ENCODE data around the gene CREBBP.

The CREBBP gene

DNA sequence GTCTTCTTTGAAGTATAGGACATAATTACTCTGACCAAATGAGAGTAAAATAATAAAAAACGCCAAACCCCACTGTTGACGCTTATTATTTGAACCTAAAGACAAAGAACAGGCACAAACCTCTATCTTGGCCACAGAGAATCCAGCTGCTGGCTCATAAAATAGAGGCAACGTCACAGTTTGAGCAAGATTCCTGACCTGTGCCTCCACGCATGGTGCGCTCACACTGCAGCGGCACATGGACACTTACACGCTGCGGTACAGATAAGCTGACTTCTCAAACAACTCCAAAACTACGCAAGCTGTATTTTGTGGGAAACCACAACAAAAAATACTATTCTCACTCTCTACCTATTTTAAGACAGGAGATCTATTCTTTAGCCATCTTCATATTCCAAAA, 124.4 kb downstream of the CREBBP start:
- no CpG with 5 or more reads among the region's 9 CpGs for WGBS (ENCODE audit: extremely low coverage, insufficient coverage, insufficient read length)
- H3K36me3 ChIP-seq (ENCODE audit: control insufficient read depth in 1 of 2, insufficient read depth in 2 of 2, low read length in 2 of 2), result peaks cover 34 to 49% of the 10 kb centered on the region in 2 experiments
- H3K9me3 ChIP-seq (ENCODE audit: insufficient read depth, low read depth, low read length), result no peaks in the 10 kb centered on the region
- no peak overlapping the region for H4K12ac ChIP-seq (ENCODE audit: low read depth, low read length)
- H3K4me3 ChIP-seq (ENCODE audit: low read depth, low read length), result no peak overlapping the region
- no peak overlapping the region for H2BK5ac ChIP-seq (ENCODE audit: low read depth, low read length, poor library complexity)
- no peak overlapping the region for H3K9ac ChIP-seq (ENCODE audit: low read length)
- H3K4me2 ChIP-seq (ENCODE audit: low read length), result no peak overlapping the region
- H2AFZ ChIP-seq (ENCODE audit: insufficient read depth, low read length, poor library complexity), result no peak overlapping the region
- H3K79me2 ChIP-seq (ENCODE audit: control insufficient read depth, insufficient read depth, low read length, poor library complexity), result no peaks in the 10 kb centered on the region
- no peaks in the 10 kb centered on the region for H3K79me1 ChIP-seq (ENCODE audit: low read length)
- H4K8ac ChIP-seq (ENCODE audit: low read depth, low read length), result no peak overlapping the region
- no peak overlapping the region for H3K18ac ChIP-seq (ENCODE audit: low read length)
- no peaks in the 10 kb centered on the region for H3K27me3 ChIP-seq (ENCODE audit: insufficient read depth, low read length)
- H2BK12ac ChIP-seq (ENCODE audit: low read length), result no peak overlapping the region
- H3K4ac ChIP-seq (ENCODE audit: low read depth, low read length), result no peak overlapping the region
- H3K4me1 ChIP-seq (ENCODE audit: control insufficient read depth in 1 of 2, insufficient read depth in 2 of 2, low read length in 2 of 2), result no peaks in the 10 kb centered on the region
- no peak for DNase-seq
- no peak overlapping the region for H3K27ac ChIP-seq (ENCODE audit: low read depth, low read length)
- no peak overlapping the region for H2AK5ac ChIP-seq (ENCODE audit: low read length)
- H3K23ac ChIP-seq (ENCODE audit: low read length), result no peak overlapping the region
- H4K91ac ChIP-seq (ENCODE audit: low read depth, low read length), result no peak overlapping the region
- H3K14ac ChIP-seq (ENCODE audit: low read length), result no peak overlapping the region
- H2BK120ac ChIP-seq (ENCODE audit: insufficient read depth, low read length, poor library complexity), result no peak overlapping the region

DNA sequence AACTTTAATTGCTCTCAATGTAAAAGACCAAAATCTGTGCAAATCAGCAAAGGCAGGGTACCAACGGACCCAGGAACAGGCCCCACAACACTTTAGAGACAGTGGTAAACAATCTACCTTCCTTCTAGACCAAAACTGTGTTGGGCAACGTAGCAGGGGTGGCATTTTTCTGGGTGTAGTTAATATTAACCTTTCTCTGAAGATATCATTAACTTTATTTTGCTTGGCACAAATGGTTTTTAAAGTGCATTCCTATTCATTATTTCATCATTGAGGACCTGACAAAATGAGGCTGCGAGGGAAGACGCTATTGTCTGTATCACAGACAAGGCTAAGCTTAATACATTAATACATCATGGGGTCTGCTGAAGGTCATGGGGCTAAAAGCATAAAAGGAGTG, 125.3 kb downstream of the CREBBP start:
- Histone ChIP-seq H3K23ac (ENCODE audit: low read length) (no peak overlapping the region), H4K8ac (ENCODE audit: low read depth, low read length) (no peak overlapping the region), H3K4ac (ENCODE audit: low read depth, low read length) (no peak overlapping the region), H3K4me1 (ENCODE audit: control insufficient read depth in 1 of 2, insufficient read depth in 2 of 2, low read length in 2 of 2) (no peaks in the 10 kb centered on the region), H2BK12ac (ENCODE audit: low read length) (no peak overlapping the region), H3K4me3 (ENCODE audit: low read depth, low read length) (no peak overlapping the region), H3K4me2 (ENCODE audit: low read length) (no peak overlapping the region), H2BK5ac (ENCODE audit: low read depth, low read length, poor library complexity) (no peak overlapping the region), H4K91ac (ENCODE audit: low read depth, low read length) (no peak overlapping the region), H3K79me2 (ENCODE audit: control insufficient read depth, insufficient read depth, low read length, poor library complexity) (no peaks in the 10 kb centered on the region), H3K9ac (ENCODE audit: low read length) (no peak overlapping the region), H2BK120ac (ENCODE audit: insufficient read depth, low read length, poor library complexity) (no peak overlapping the region), H4K12ac (ENCODE audit: low read depth, low read length) (no peak overlapping the region), H3K9me3 (ENCODE audit: insufficient read depth, low read depth, low read length) (no peaks in the 10 kb centered on the region), H2AFZ (ENCODE audit: insufficient read depth, low read length, poor library complexity) (no peak overlapping the region), H3K18ac (ENCODE audit: low read length) (no peak overlapping the region), H3K36me3 (ENCODE audit: control insufficient read depth in 1 of 2, insufficient read depth in 2 of 2, low read length in 2 of 2) (peaks cover 30 to 48% of the 10 kb centered on the region in 2 experiments), H3K14ac (ENCODE audit: low read length) (no peak overlapping the region), H3K27me3 (ENCODE audit: insufficient read depth, low read length) (no peaks in the 10 kb centered on the region), H3K27ac (ENCODE audit: low read depth, low read length) (no peak overlapping the region), H3K79me1 (ENCODE audit: low read length) (no peaks in the 10 kb centered on the region), H2AK5ac (ENCODE audit: low read length) (no peak overlapping the region)
- DNase-seq, result no peak
- no CpG with 5 or more reads among the region's 4 CpGs for WGBS (ENCODE audit: extremely low coverage, insufficient coverage, insufficient read length)

DNA sequence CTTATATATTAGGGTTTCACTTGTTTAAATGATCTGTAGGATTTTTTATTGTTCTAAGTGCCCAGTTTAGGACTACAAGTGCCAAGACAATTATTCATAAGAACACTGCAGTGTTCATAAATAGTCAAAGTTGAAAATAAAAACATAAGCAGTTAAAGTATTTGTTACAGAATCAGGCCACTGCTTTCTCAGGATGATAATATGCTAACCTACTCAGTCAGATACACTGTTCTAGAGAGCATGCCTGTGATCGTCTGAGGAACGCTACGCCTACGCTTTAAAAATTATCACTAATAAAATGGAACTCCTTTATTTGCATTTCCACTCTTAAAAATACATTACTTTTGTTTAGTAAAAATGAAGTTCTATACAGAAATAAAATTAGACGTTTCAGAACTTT, 125.7 kb downstream of the CREBBP start:
- no peak overlapping the region for H2BK120ac ChIP-seq (ENCODE audit: insufficient read depth, low read length, poor library complexity)
- no peaks in the 10 kb centered on the region for H3K79me1 ChIP-seq (ENCODE audit: low read length)
- no peak overlapping the region for H3K4ac ChIP-seq (ENCODE audit: low read depth, low read length)
- WGBS (ENCODE audit: extremely low coverage, insufficient coverage, insufficient read length), result no CpG with 5 or more reads among the region's 5 CpGs
- no peak overlapping the region for H3K23ac ChIP-seq (ENCODE audit: low read length)
- H2AFZ ChIP-seq (ENCODE audit: insufficient read depth, low read length, poor library complexity), result no peak overlapping the region
- no peak overlapping the region for H3K4me2 ChIP-seq (ENCODE audit: low read length)
- H2BK5ac ChIP-seq (ENCODE audit: low read depth, low read length, poor library complexity), result no peak overlapping the region
- no peak overlapping the region for H3K18ac ChIP-seq (ENCODE audit: low read length)
- no peak overlapping the region for H4K8ac ChIP-seq (ENCODE audit: low read depth, low read length)
- no peaks in the 10 kb centered on the region for H3K9me3 ChIP-seq (ENCODE audit: insufficient read depth, low read depth, low read length)
- H3K36me3 ChIP-seq (ENCODE audit: control insufficient read depth in 1 of 2, insufficient read depth in 2 of 2, low read length in 2 of 2), result peaks cover 30 to 49% of the 10 kb centered on the region in 2 experiments
- H3K79me2 ChIP-seq (ENCODE audit: control insufficient read depth, insufficient read depth, low read length, poor library complexity), result no peaks in the 10 kb centered on the region
- H2AK5ac ChIP-seq (ENCODE audit: low read length), result no peak overlapping the region
- H3K27ac ChIP-seq (ENCODE audit: low read depth, low read length), result no peak overlapping the region
- no peak overlapping the region for H3K9ac ChIP-seq (ENCODE audit: low read length)
- no peak overlapping the region for H2BK12ac ChIP-seq (ENCODE audit: low read length)
- H4K12ac ChIP-seq (ENCODE audit: low read depth, low read length), result no peak overlapping the region
- H3K14ac ChIP-seq (ENCODE audit: low read length), result no peak overlapping the region
- no peaks in the 10 kb centered on the region for H3K27me3 ChIP-seq (ENCODE audit: insufficient read depth, low read length)
- H4K91ac ChIP-seq (ENCODE audit: low read depth, low read length), result no peak overlapping the region
- H3K4me1 ChIP-seq (ENCODE audit: control insufficient read depth in 1 of 2, insufficient read depth in 2 of 2, low read length in 2 of 2), result no peaks in the 10 kb centered on the region
- no peak overlapping the region for H3K4me3 ChIP-seq (ENCODE audit: low read depth, low read length)
- peak in 1 of 2 donors; percentile 5 for DNase-seq

DNA sequence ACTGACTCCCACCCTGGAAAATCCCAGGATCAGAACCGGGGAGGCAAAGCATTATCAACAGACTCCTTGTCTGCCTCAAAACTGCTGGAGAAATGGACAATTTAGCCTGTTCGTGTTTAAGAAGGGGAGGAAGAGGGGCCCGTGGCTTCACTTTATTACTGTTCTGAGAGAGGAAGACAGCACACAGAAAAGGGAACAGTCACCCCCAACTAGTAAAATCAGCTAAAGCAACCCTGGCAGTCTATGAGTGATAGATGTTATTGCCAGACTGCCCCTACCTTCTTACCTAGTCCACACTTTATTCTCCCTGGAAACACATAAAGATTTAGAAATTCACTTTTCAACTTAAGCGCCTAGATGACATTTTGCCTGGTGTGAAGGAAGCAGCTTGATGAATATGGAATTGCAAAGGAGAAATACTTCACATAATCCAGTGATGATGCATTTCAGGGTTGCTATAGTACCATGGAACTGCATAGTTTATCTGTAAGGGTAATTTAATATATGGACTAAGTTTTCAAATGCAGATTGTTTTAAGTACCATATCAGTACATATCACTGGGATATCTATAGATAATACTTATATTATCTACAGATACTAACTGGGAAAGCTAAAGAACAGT, 126.3 kb downstream of the CREBBP start:
- H3K4me2 ChIP-seq (ENCODE audit: low read length), result no peak overlapping the region
- no peaks in the 10 kb centered on the region for H3K79me2 ChIP-seq (ENCODE audit: control insufficient read depth, insufficient read depth, low read length, poor library complexity)
- WGBS (ENCODE audit: extremely low coverage, insufficient coverage, insufficient read length), result no CpG with 5 or more reads among the region's 4 CpGs
- H3K4me1 ChIP-seq (ENCODE audit: control insufficient read depth in 1 of 2, insufficient read depth in 2 of 2, low read length in 2 of 2), result no peaks in the 10 kb centered on the region
- no peak overlapping the region for H4K12ac ChIP-seq (ENCODE audit: low read depth, low read length)
- H3K4ac ChIP-seq (ENCODE audit: low read depth, low read length), result no peak overlapping the region
- no peak overlapping the region for H3K27ac ChIP-seq (ENCODE audit: low read depth, low read length)
- no peak overlapping the region for H2AK5ac ChIP-seq (ENCODE audit: low read length)
- H4K8ac ChIP-seq (ENCODE audit: low read depth, low read length), result no peak overlapping the region
- H3K4me3 ChIP-seq (ENCODE audit: low read depth, low read length), result no peak overlapping the region
- H3K18ac ChIP-seq (ENCODE audit: low read length), result no peak overlapping the region
- no peak overlapping the region for H3K14ac ChIP-seq (ENCODE audit: low read length)
- H3K9me3 ChIP-seq (ENCODE audit: insufficient read depth, low read depth, low read length), result no peaks in the 10 kb centered on the region
- H3K9ac ChIP-seq (ENCODE audit: low read length), result no peak overlapping the region
- H3K79me1 ChIP-seq (ENCODE audit: low read length), result no peaks in the 10 kb centered on the region
- no peaks in the 10 kb centered on the region for H3K27me3 ChIP-seq (ENCODE audit: insufficient read depth, low read length)
- H2BK5ac ChIP-seq (ENCODE audit: low read depth, low read length, poor library complexity), result no peak overlapping the region
- no peak overlapping the region for H2BK120ac ChIP-seq (ENCODE audit: insufficient read depth, low read length, poor library complexity)
- no peak overlapping the region for H2AFZ ChIP-seq (ENCODE audit: insufficient read depth, low read length, poor library complexity)
- DNase-seq, result peak in 1 of 2 donors; percentile 55
- H2BK12ac ChIP-seq (ENCODE audit: low read length), result no peak overlapping the region
- peaks cover 30 to 47% of the 10 kb centered on the region in 2 experiments for H3K36me3 ChIP-seq (ENCODE audit: control insufficient read depth in 1 of 2, insufficient read depth in 2 of 2, low read length in 2 of 2)
- H3K23ac ChIP-seq (ENCODE audit: low read length), result no peak overlapping the region
- H4K91ac ChIP-seq (ENCODE audit: low read depth, low read length), result no peak overlapping the region
